GM19238 (cell line): Measurements from ENCODE around the gene MGAT3.
A peak's percentile ranks its signal among the peaks of the same experiment; 100 is the strongest.

Experiments
- DNase-seq: peaks from one replicate; pipeline ENCODE4 v3.0.0; 2011; ENCODE audit warnings: low spot score; ENCODE audit not compliant: insufficient read length

The MGAT3 gene

GRCh38 chr22:39528080-39528661, 71.4 kb downstream of the MGAT3 start:
- no peak for DNase-seq

DNA sequence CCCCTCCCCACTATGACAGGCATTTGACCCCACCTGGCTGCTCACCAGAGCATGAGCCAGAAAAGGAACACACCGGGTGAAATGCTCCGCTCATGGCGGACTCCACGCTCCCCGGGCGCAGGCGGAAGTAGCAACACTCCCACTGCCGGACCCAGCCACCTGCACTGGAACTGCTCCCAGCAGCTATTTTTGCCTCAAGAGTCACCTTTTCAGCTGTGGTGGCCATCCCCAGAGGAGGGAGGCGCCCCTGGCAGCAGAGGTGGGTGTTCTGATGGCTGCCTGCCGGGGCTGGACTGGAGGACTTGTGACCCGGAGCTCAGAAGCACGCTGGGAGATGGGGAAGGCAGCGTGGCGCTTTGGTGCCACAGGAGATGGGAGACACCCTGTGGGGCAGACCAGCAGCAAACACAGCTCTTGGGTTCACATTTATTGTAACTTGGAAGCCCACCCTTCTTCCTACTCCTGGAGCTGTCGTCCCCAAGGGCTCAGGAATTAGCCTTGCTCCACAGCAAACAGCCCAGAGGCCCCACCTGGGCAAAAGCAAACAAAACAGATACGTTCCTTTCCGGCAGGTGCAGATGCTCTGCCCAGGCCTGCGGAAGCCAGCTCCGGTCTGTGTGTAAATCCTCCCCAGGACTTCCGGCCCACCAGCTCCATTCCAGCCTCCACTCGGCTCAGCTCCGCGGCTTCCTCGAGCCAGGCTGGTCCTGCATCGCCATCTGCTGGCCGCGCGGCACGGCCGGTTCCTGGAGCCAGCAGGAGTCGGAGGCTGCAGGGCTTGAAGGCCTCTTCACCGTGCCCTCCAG, 72.1 kb downstream of the MGAT3 start:
- peak; percentile 71 for DNase-seq

- no peak for DNase-seq
Measured at GRCh38 chr22:39529487-39529851, 72.7 kb downstream of the MGAT3 start.

DNA sequence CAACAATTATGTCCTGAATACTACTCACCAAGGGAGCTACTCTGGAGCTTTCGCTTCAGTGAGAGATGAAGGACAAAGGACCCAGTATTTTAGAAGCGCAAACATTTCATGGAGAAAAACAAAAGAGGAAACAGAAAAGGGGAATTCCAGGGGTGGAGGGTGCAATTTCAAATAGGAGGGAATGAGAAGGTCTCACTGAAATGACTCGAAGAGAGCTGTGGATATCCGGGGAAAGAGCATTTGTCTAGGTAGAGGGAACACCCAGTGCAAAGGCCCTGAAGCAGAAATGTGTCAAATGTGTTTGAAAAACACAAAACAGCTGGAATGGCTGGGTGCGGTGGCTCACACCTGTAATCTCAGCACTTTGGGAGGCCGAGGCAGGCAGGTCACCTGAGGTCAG, 73.3 kb downstream of the MGAT3 start:
- no peak for DNase-seq

DNA sequence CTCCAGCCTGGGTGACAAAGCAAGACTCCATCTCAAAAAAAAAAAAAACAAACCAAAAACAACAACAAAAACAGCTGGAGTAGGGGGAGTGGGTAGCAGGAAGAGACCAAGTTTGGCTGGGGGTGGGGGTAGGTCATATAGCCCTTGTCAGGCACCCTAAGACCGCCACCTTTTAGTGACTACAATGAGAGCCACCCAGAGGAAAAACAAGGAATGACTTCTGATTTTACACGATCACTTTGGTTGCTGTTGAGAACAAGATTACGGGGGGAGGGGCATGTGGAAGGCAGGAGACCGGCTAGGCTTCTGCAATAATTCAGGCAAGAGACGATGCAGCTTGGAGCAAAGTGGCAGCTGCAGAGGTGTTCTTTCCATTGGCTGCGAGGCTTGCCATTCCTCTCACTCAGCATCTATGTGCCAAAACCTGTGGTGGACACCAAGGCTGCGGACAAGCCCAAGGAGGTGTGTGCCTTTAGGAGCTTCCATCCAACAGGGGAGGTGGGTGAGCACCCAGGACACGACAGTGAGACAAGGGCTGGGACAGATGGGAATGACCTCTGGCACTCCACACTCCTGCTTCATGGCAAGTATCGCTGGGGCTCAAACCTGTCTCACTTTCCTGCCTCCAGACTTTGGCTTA, 74.0 kb downstream of the MGAT3 start:
- no peak for DNase-seq

DNA sequence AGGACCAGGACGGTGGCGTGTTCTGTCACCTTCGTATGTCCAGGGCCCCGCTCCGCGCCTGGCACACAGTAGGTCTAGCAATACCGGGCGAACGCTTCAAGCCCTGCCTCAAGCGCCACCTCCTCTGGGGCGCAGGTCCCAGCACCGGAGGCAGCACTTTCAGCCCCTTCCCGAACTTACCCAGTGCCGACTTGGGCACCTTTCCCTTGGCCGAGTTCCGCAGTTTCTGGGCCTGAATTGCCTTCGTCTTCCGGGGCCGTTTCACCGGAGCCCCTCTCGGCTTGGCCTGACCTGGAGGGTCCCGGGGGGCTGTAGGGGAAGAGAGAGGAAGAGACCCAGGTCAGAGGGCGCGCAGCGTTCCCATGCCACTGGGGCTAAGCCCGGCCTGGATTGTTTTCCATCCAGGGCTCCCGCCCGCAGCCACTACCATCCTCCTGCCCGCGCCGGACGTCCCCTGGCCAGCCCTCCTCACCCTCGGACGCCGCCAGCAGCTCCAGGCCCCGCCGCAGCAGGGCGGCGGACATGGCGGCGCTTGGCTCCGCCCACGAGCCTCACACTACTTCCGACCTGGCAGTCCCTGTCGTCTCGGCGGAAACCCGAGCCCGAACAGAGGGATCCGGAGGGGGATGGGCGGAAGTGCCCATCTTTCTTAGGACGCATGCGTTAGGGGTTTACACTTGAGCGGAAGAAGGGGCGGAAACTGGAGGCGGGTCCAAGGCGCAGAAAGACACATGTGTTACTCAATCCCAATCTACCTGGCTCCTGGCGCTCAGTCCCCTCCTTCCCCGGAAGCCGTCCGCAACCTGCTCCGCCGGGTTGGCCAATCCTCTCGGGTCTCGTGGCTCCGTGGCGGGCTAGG, 75.6 kb downstream of the MGAT3 start, which contains the start of gene RPS19BP1:
TSS of gene RPS19BP1 (minus strand) at position 534 of the 859 bp plus-strand sequence. CDS start at position 524, 10 bp downstream.
- DNase-seq: peak; percentile 97

GRCh38 chr22:39534092-39534506, 77.3 kb downstream of the MGAT3 start:
- no peak for DNase-seq

DNA sequence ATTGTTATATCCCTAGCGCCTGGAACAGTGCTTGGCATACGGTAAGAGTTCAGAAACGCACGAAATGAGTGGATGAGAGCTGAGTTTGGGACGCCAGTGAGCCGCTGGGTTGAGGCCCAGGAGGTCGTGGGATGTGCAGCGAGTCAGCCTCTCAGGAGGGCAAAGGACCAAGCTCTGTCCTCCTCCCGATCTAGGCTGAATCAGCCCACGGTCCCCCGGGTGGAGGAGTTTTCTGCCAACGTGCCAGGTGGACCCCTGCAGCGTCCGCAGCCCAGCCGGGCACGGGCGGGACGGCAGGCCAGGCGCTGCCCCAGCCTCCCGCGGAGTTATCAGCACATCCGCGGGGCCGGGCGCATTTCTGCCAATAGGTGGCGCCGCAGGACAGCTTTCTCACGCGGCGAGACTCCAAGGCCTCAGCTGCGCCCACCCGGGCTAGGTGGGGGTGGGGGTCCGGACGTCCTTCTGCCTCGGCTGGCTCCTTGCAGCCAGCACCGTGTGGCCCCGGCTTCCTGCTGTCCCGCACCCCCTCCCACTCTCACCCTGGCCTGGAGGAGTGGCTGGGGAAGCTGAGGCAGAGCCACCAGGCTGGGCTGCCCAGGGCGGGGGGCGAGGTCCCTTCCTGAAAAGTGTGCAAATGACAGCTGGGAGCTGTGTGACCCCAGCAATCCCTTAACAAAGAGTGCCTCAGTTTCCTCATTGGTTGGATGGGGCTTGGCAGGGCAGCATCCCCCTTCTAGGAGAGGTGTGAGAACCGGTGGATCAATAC, 78.0 kb downstream of the MGAT3 start:
- peak; percentile 68 for DNase-seq

- no peak for DNase-seq
Measured at GRCh38 chr22:39535357-39535725, 78.5 kb downstream of the MGAT3 start.

DNA sequence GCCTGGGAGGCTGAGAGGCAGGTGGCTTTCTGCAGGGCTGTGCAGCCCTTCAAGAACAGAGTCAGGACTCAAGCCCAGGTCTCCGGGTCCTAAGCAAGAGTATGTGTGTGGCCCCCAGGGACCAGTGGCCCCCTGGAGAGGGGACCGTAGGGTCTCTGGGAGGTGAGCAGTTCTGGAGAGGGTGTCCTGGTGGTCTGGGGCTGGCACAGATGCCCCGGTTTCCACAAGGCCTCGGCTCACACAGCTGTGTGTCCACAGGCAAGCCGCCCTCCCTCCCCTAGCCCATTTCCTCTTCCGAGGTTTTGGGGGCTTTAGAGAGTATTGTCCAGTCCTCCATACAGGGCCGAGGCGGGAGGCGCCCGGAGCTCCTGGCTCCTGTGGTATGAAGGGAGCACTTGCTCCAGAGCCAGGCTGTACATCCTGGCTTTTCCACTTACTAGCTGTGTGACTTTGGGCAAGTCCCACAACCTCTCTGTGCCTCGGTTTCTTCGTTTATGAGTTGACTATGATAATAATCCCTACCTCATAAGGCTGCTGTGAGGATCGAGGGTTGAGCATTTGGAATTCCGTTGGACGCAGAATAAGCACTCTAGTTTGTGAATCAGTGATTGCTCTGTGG, 79.1 kb downstream of the MGAT3 start:
- no peak for DNase-seq

DNA sequence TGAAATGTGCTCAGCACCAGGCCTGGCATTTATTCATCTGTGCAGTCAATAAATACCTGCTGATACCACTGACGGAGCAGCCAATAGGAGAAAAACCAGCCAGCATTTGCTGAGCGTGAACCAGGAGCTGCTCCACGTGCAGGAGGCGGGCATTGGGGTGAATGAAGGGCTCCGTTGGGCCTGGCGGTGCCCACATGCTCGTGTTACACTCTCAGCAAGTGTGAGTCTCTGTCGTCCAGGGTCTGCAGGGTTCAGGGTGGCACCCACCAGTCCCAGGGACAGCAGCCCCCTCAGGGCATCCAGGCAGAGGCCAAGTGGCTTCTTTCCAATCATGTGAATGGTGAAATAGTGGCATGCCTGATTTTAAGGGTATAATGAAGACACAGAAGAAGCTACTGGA, 79.9 kb downstream of the MGAT3 start:
- no peak for DNase-seq

DNA sequence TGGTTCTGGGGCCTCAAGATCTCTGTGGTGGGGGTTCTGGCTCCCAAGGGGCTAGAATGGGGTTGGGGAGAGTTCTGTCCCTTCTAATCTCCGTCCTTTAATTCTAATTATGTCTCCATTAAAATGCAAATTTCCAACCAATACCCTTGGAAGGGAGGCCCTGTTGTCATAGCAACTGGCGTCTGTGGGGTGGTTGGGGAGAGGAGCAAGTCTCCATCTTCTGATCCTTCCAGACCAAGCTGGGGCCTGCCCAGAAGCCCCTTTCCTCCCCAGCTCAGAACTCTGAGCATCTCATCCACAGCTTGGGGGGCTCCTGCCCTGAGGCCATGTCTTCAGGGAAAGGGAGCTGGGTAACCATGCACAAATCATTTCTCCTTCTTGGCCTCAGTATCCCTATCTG, 81.2 kb downstream of the MGAT3 start:
- DNase-seq: no peak
